Loucy (cell line): ENCODE measurements around the gene ZBTB7B.
A peak's percentile ranks its signal among the peaks of the same experiment; 100 is the strongest.

Experiments
- H2AFZ ChIP-seq: fragments of 200-600 bp; sonication (generic); 2 replicates; pipeline ENCODE4 v1.6.0; 2016; ENCODE audit warnings: antibody characterized with exemption, mild to moderate bottlenecking, low read length, moderate library complexity
- H3F3A ChIP-seq: fragments of 200-600 bp; 2 replicates; pipeline ENCODE4 v1.6.0; 2016; ENCODE audit warnings: antibody characterized with exemption, low read depth, mild to moderate bottlenecking
- H3K27me3 ChIP-seq: fragments of 200-600 bp; sonication (generic); 2 replicates; pipeline ENCODE4 v1.6.1; 2014; ENCODE audit warnings: low read length, mild to moderate bottlenecking; ENCODE audit not compliant: insufficient read depth, poor library complexity, severe bottlenecking
- H3K36me3 ChIP-seq: fragments of 200-600 bp; sonication (generic); 2 replicates; pipeline ENCODE4 v1.6.1; 2016; ENCODE audit warnings: low read length; ENCODE audit not compliant: insufficient read depth
- H3K4me1 ChIP-seq: fragments of 200-600 bp; sonication (generic); 2 replicates; pipeline ENCODE4 v1.5.1; 2014; ENCODE audit warnings: low read length, mild to moderate bottlenecking; ENCODE audit not compliant: insufficient read depth, poor library complexity, severe bottlenecking
- H3K4me2 ChIP-seq: fragments of 200-600 bp; sonication (generic); 2 replicates; pipeline ENCODE4 v1.6.0; 2014; ENCODE audit warnings: antibody characterized with exemption, low read length, low read depth, mild to moderate bottlenecking; ENCODE audit not compliant: poor library complexity, severe bottlenecking
- H3K4me3 ChIP-seq: fragments of 200-600 bp; sonication (generic); 2 replicates; pipeline ENCODE4 v1.5.1; 2014; ENCODE audit warnings: low read length, mild to moderate bottlenecking, mixed read lengths; ENCODE audit not compliant: poor library complexity, severe bottlenecking
- H3K79me2 ChIP-seq: fragments of 200-600 bp; sonication (generic); 2 replicates; pipeline ENCODE4 v1.6.1; 2014; ENCODE audit warnings: low read length; ENCODE audit not compliant: insufficient read depth
- H3K9ac ChIP-seq: fragments of 200-600 bp; sonication (generic); 2 replicates; pipeline ENCODE4 v1.6.0; 2014; ENCODE audit warnings: mild to moderate bottlenecking, low read depth, low read length, moderate library complexity; ENCODE audit not compliant: poor library complexity, severe bottlenecking
- H3K9me2 ChIP-seq: fragments of 200-600 bp; sonication (generic); replicated peaks from 2 replicates; pipeline ENCODE4 v1.6.1; 2016; ENCODE audit warnings: low read depth, low read length, mixed read lengths
- H3K9me3 ChIP-seq: fragments of 200-600 bp; sonication (generic); 2 replicates; pipeline ENCODE4 v1.6.1; 2014; ENCODE audit warnings: mild to moderate bottlenecking, antibody characterized with exemption, low read length, low read depth; ENCODE audit not compliant: insufficient read depth
- H4K20me1 ChIP-seq: fragments of 200-600 bp; sonication (generic); 2 replicates; pipeline ENCODE4 v1.6.0; 2014; ENCODE audit warnings: antibody characterized with exemption, low read length, mild to moderate bottlenecking; ENCODE audit not compliant: insufficient read depth, poor library complexity, severe bottlenecking
- CTCF ChIP-seq: fragments of 200-600 bp; sonication (generic); conservative IDR thresholded peaks from 2 replicates; pipeline ENCODE4 v1.5.1; 2014; ENCODE audit warnings: mild to moderate bottlenecking, antibody characterized with exemption, low read length
- EZH2phosphoT487 ChIP-seq: fragments of 200-600 bp; IDR thresholded peaks from 2 replicates; pipeline ENCODE4 v1.6.1; 2018; ENCODE audit warnings: antibody characterized with exemption, mild to moderate bottlenecking, moderate library complexity, borderline replicate concordance

The ZBTB7B gene

GRCh38 chr1:154959426-154959780 is 43.2 kb upstream of the ZBTB7B start:
- Histone ChIP-seq H4K20me1 (peaks cover 24% of the 10 kb centered on the region), H3K4me2 (peak overlapping the region; percentile 84), H3K9me3 (no peaks in the 10 kb centered on the region), H3F3A (peaks cover 7% of the 10 kb centered on the region; the same call in 1 of the 2 replicates), H3K4me1 (peaks cover 46% of the 10 kb centered on the region), H3K79me2 (peaks cover 76% of the 10 kb centered on the region), H3K9me2 (no peaks in the 10 kb centered on the region), H3K9ac (no peak overlapping the region), H3K27me3 (no peaks in the 10 kb centered on the region), H3K4me3 (no peak overlapping the region), H3K36me3 (peaks cover 11% of the 10 kb centered on the region; the same call in 1 of the 2 replicates), H2AFZ (no peak overlapping the region)
- TF ChIP-seq CTCF: no peak
- TF ChIP-seq EZH2phosphoT487: no peak

- peaks cover 35% of the 10 kb centered on the region for H3K4me1 ChIP-seq
- H2AFZ ChIP-seq: no peak overlapping the region
- TF ChIP-seq EZH2phosphoT487 (no peak), CTCF (no peak)
- no peaks in the 10 kb centered on the region for H3K9me2 ChIP-seq
- H4K20me1 ChIP-seq: peaks cover 20% of the 10 kb centered on the region
- peak overlapping the region; percentile 93 for H3K9ac ChIP-seq
- H3K79me2 ChIP-seq: peaks cover 68% of the 10 kb centered on the region
- H3F3A ChIP-seq: peaks cover 3% of the 10 kb centered on the region; the same call in 1 of the 2 replicates
- no peaks in the 10 kb centered on the region for H3K27me3 ChIP-seq
- H3K36me3 ChIP-seq: peaks cover 15% of the 10 kb centered on the region; the same call in 1 of the 2 replicates
- H3K4me3 ChIP-seq: peak overlapping the region; percentile 92
- H3K4me2 ChIP-seq: peak overlapping the region; percentile 84
- no peaks in the 10 kb centered on the region for H3K9me3 ChIP-seq
Measured at GRCh38 chr1:154960446-154961136, 42.0 kb upstream of the ZBTB7B start.

- peaks cover 66% of the 10 kb centered on the region for H3K79me2 ChIP-seq
- peak within 1 kb of the TSS; percentile 93 for H3K9ac ChIP-seq
- no peaks in the 10 kb centered on the region for H3K27me3 ChIP-seq
- no peaks in the 10 kb centered on the region for H3K9me3 ChIP-seq
- H2AFZ ChIP-seq: peak within 1 kb of the TSS; percentile 80
- TF ChIP-seq EZH2phosphoT487 (no peak), CTCF (peak; percentile 66)
- no peaks in the 10 kb centered on the region; the same call in 1 of the 2 replicates for H3F3A ChIP-seq
- H3K36me3 ChIP-seq: peaks cover 24% of the 10 kb centered on the region; the same call in 1 of the 2 replicates
- H3K4me1 ChIP-seq: peaks cover 28% of the 10 kb centered on the region
- no peaks in the 10 kb centered on the region for H3K9me2 ChIP-seq
- peaks cover 19% of the 10 kb centered on the region for H4K20me1 ChIP-seq
- H3K4me2 ChIP-seq: peak within 1 kb of the TSS; percentile 96
- peak within 1 kb of the TSS; percentile 92 for H3K4me3 ChIP-seq
Measured at GRCh38 chr1:154961207-154962155, 41.1 kb upstream of the ZBTB7B start, which contains the start of gene PYGO2. PYGO2 (minus strand) TSS chr1:154961782; CDS start chr1:154961576, 206 bp downstream.
